Measurements from ENCODE around the gene GEMIN2.
A peak's percentile ranks its signal among the peaks of the same experiment; 100 is the strongest.
"Not testable (repeated sequence)": the region's sequence is repeated elsewhere in the genome, so short reads cannot be mapped to it uniquely, and the experiment has no call there.

The GEMIN2 gene

GRCh38 chr14:39102265-39102968 is 11.7 kb upstream of the GEMIN2 start:
- peak; percentile 36 for DNase-seq (ENCODE audit: low read depth, low spot score)
- H3K4me3 ChIP-seq (ENCODE audit: low read depth, low read length): peak overlapping the region; percentile 87
- in situ Hi-C loops (cut with HindIII; ENCODE audit: low sequenced_read_pairs): no loop called here
- no peak for TF ChIP-seq CTCF (IDR thresholded peaks at IDR 0.05; ENCODE audit: low read depth, low read length)

GRCh38 chr14:39102969-39103957 is 10.9 kb upstream of the GEMIN2 start, which contains the start of gene SEC23A:
Gene SEC23A, minus strand, starts transcription at chr14:39103235. Its CDS starts 7,117 bp downstream, at chr14:39096118.
- no peak for TF ChIP-seq CTCF (IDR thresholded peaks at IDR 0.05; ENCODE audit: low read depth, low read length)
- H3K4me3 ChIP-seq (ENCODE audit: low read depth, low read length): peak within 1 kb of the TSS; percentile 87
- in situ Hi-C loops (cut with HindIII; ENCODE audit: low sequenced_read_pairs): no loop called here
- peak; percentile 87 for DNase-seq (ENCODE audit: low read depth, low spot score)

GRCh38 chr14:39104078-39104801 is 9.9 kb upstream of the GEMIN2 start:
- DNase-seq (ENCODE audit: low read depth, low spot score); in situ Hi-C loops (cut with HindIII; ENCODE audit: low sequenced_read_pairs): not testable (repeated sequence)
- peak overlapping the region; percentile 87 for H3K4me3 ChIP-seq (ENCODE audit: low read depth, low read length)

GRCh38 chr14:39107591-39107996 is 6.5 kb upstream of the GEMIN2 start:
- in situ Hi-C loops (cut with HindIII; ENCODE audit: low sequenced_read_pairs): no loop called here
- DNase-seq (ENCODE audit: low read depth, low spot score): peak; percentile 52
- H3K4me3 ChIP-seq (ENCODE audit: low read depth, low read length): no peak overlapping the region
- TF ChIP-seq CTCF (IDR thresholded peaks at IDR 0.05; ENCODE audit: low read depth, low read length): peak; percentile 42

GRCh38 chr14:39108791-39109190 is 5.3 kb upstream of the GEMIN2 start:
- no peak for TF ChIP-seq CTCF (IDR thresholded peaks at IDR 0.05; ENCODE audit: low read depth, low read length)
- no peak overlapping the region for H3K4me3 ChIP-seq (ENCODE audit: low read depth, low read length)
- DNase-seq (ENCODE audit: low read depth, low spot score): no peak
- in situ Hi-C loops (cut with HindIII; ENCODE audit: low sequenced_read_pairs): no loop called here

GRCh38 chr14:39109893-39110715 is 4.0 kb upstream of the GEMIN2 start:
- no peak overlapping the region for H3K4me3 ChIP-seq (ENCODE audit: low read depth, low read length)
- TF ChIP-seq CTCF (IDR thresholded peaks at IDR 0.05; ENCODE audit: low read depth, low read length): no peak
- in situ Hi-C loops (cut with HindIII; ENCODE audit: low sequenced_read_pairs): no loop called here
- DNase-seq (ENCODE audit: low read depth, low spot score): no peak

Measured in astrocyte of the spinal cord (primary cell).